Measurements from ENCODE around the gene NKIRAS1.
"Not testable (repeated sequence)": the region's sequence is repeated elsewhere in the genome, so short reads cannot be mapped to it uniquely, and the experiment has no call there.

The NKIRAS1 gene

GRCh38 chr3:23938688-23939087 is 21.9 kb upstream of the NKIRAS1 start:
- no peak for DNase-seq

GRCh38 chr3:23937296-23937695 is 20.5 kb upstream of the NKIRAS1 start:
- no peak for DNase-seq

GRCh38 chr3:23934253-23934652 is 17.5 kb upstream of the NKIRAS1 start:
- DNase-seq = no peak

- no peak for DNase-seq
Observed at GRCh38 chr3:23932571-23932970, 15.8 kb upstream of the NKIRAS1 start.

DNA sequence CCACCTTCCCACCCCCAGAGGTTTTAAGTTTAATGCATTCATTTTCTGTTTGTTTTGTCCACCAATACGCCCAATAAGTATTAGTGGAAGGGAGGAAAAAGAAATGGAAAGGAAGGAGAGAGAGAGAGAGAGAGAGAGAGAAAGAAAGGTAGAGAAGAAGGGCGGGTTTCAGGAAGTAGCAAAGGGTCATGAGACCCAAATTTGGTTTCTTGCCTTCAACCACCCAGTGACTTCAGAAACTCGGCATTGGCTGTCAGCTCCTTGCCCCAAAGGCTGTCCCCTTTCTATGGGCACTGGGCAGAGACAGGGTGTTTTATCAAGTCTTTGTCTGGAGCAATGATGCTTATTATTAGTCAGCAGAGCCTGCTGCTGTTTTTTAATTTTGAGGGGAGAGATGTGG is 14.8 kb upstream of the NKIRAS1 start:
- DNase-seq = no peak

GRCh38 chr3:23928524-23928923 is 11.7 kb upstream of the NKIRAS1 start:
- DNase-seq = no peak

DNA sequence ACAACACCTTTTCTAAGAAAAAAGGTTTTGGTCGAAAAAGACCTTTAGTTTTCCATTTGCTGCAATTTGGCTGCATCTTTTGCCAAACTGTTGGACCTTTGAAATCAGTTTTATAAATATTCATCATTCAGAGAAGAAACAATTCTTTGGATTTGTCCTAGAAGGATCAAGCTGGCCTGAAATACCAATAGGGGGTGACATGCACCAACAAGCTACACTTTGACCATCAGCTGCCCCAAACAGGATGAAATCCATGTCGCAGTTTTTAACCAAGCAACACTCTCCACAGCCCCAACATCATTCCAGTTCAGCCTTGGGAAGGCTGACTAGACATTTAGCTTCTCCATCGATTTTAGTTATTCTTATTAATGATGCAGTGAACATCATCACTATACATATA is 9.9 kb upstream of the NKIRAS1 start:
- no peak for DNase-seq

GRCh38 chr3:23926246-23926645 is 9.5 kb upstream of the NKIRAS1 start:
- DNase-seq = no peak

DNA sequence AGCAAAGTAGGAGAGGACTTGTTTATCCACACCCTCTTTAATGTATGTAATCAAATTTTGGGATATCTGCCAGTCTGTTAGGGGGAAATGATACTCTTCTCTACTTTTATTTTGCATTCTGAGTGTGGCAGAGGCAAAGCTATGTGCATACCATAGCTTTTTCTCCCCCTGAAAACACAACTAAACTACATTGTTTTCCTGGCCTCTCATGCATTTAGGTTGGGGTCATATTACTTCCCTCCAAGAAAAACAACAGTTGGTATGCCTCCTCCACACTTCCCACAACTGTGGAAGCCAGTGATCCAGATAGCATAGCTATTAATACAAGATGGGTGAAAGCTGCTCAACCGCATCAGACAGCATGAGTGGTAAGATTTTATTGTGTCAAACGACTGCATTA is 7.0 kb upstream of the NKIRAS1 start:
- no peak for DNase-seq

DNA sequence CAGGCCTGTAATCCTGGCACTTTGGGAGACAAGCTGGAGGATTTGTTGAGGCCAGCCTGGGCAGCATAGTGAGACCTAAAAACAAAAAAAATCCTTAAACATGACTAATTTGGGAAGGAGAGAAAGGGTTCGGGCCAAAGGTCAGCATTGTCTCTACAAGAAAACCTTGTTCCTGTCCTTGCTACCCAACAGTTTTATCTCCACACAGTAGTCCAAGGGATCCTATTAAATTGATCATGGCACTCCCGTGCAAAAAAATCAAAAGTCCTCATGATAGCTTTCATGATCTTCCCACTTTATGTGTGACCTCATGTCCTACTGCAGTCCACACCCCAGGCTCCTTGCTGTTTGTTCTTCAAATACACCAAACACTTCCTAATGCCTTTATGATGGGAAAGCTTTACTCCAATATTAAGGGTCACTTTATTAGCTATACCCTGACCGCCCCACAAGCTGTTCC is 4.3 kb upstream of the NKIRAS1 start:
- DNase-seq = no peak

GRCh38 chr3:23920151-23920655 is 3.4 kb upstream of the NKIRAS1 start:
- DNase-seq = no peak

GRCh38 chr3:23919628-23920027 is 2.8 kb upstream of the NKIRAS1 start:
- DNase-seq = no peak

- not testable (repeated sequence) for DNase-seq
Observed at GRCh38 chr3:23918331-23918730, 1.5 kb upstream of the NKIRAS1 start.

DNA sequence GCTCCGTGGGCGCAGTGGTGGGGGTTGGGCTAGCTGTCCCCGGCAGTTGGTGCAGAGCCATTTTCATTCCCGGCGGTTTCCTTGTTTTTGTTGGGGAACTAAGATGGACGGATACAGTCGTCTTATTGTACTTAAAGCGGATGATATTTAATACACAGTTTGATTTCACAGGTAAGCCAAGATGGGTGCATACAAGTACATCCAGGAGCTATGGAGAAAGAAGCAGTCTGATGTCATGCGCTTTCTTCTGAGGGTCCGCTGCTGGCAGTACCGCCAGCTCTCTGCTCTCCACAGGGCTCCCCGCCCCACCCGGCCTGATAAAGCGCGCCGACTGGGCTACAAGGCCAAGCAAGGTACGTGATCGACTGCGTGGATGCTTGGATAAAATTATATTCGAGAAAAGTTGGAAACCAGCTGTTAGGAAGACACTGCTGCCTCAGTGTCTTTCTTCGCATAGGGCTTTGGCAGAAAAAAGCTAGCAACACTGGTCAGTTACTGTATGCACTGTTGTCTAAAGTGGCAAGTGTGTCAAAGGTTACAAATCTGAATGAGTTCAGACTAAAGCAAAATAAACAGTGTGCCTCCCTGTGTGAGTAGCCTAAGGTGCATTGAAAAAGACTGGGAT is 1.0 kb upstream of the NKIRAS1 start:
- not testable (repeated sequence) for DNase-seq

DNA sequence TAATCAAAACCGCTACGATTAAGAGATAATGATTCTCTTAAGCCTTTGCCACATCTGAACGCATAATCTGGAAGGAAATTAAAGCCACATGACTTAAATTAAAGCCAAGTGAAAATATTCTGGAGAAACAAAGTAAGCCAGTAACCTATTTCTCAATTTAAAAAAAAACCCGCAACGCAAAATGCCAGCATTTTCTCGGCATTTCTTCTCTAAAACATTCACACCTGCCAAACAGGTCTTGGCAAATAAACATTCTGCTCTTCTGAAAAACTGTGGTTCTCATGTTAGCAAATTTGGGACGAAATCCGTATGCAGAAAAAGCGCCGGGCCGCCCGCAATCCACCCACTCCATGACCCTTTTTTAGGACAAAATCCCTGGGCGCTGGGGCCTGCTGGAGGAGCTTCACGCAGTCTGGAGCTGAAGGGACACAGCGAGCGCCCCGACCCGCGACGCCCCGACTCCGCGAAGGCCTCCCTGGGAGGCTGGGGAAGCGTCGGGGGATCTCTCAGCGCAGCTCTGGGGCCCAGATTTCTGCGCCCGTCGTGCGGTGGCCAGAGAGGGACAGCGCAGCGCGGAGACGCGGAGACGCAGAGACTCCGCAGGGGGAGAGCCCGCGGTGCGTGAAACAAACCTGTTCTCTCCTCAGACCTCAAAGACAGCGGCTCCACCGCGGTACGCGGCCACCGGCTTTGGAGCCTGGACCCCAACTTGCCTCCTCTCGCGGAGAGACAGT is 471 bp downstream of the NKIRAS1 start:
- DNase-seq = no peak

DNA sequence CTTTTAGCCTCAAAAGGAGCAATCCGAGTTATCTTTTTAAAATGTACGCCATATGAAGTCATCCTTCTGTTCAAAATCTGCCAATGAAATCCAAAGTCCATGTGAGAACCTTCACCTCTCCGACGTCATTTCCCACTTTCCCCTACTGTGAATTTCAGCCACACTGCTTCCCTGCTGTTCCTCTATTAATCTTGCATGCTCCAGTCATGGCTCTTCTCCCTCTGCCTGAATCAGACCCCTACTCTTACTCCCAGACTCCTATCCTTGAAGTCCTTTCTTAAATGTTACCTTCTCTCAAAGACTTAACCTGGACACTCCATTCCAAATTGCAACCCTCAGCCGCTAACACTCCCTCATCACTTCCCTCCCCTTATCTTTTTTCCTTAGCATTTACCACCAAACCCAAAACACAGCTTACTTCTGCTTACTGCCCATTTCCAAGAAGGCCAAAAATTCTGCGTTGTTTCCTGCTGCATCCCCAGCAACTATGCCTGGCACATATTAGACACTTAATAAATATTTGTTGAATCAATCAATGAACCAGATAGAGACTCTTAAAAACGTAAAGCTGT is 1.2 kb downstream of the NKIRAS1 start:
- DNase-seq = no peak

GRCh38 chr3:23913873-23914743 is 2.7 kb downstream of the NKIRAS1 start:
- no peak for DNase-seq

DNA sequence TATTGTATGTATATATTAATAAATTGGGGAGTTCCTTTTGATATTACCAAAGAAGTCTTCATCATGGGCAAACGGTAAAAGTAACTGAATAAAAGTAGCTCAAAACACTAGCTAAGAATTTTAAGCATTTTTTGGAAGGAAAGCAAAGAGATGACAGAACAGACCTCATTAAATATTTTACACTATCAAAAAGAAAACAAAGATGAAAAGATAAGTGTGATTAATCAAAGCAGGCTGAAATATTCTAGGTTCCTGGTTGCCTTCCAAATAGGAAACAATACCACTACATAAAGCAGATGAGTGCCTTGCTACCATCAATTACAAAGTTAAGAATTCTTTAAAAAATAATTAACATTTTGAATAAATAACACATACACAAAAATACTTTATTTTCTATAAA is 3.6 kb downstream of the NKIRAS1 start:
- no peak for DNase-seq

DNA sequence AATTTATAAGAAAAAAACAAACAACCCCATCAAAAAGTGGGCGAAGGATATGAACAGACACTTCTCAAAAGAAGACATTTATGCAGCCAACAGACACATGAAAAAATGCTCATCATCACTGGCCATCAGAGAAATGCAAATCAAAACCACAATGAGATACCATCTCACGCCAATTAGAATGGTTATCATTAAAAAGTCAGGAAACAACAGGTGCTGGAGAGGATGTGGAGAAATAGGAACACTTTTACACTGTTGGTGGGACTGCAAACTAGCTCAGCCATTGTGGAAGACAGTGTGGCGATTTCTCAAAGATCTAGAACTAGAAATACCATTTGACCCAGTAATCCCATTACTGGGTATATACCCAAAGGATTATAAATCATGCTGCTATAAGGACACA is 4.5 kb downstream of the NKIRAS1 start:
- not testable (repeated sequence) for DNase-seq

DNA sequence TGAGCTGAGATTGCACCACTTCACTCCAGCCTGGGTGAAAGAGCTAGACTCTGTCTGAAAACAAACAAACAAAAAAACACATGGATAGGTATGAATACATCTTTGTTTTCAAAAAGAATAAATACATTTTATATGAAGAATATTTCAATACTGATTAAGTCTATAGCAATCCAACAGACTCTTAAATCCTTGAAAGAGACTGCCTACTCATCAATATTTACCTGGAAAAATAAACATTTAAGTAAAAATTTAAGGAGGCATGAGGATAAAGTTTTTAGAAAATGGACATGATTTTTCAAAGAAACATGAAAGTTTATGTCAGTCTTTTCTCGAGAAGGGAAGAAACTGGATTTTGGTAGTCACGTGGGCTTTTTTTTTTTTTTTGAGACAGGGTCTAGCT is 5.4 kb downstream of the NKIRAS1 start:
- no peak for DNase-seq

GRCh38 chr3:23909341-23909740 is 7.4 kb downstream of the NKIRAS1 start:
- DNase-seq = no peak

DNA sequence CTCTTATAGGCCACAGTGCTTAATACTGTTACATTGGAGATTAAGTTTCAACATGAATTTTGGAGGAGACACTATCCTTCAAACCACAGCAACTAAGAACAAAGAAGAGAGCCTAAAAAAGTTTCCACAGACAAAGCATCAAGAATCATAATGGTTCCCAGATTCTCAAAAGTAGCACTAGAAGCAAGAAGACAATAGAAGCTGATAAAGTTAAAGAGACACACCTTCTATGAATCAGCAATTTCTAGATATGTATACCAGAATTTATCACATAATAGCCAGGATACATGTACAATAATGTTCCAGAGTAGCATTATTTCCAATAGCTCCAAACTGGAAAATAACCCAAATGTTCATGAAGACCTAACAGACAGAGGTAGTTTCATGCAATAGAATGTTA is 12.2 kb downstream of the NKIRAS1 start:
- DNase-seq = no peak

DNA sequence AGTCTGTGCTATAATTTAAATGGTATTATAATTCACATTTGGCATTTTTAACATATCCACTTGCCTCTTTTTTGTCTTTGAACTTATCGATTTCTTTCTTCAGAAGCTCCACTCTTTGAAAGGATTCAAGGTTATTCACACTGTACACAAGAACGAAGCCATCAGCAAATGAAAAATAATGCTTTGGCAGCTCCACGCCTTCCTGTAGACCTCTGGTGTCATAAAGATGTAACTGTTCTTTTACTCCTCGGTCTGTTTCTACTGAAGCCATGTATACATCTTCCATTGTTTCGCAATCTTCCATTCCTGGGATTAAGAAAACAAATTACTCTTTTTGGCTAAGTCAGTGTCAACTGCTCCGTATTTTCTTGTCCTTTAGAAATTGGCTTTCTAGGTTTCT is 16.0 kb downstream of the NKIRAS1 start:
- no peak for DNase-seq
